Hindlimb muscle (tissue), 1 donor: ENCODE data around the gene PTPN9. TPM values are rescaled to one million over a fixed set of nuclear protein-coding genes. Genes with fewer than 3 reads are reported as not detected.
"Not testable (repeated sequence)": the region's sequence is repeated elsewhere in the genome, so short reads cannot be mapped to it uniquely, and the experiment has no call there.

Source experiments
- DNase-seq: peaks from one replicate; pipeline ENCODE4 v3.0.0-alpha.2; 2013
- polyA plus RNA-seq: library from polyadenylated mRNA; unstranded; fragments of 120-200 nt; gene quantifications from one replicate; pipeline ENCODE4 v1.2.1, GENCODE V29; 2013; ENCODE audit not compliant: insufficient read length

The PTPN9 gene
- polyA plus RNA-seq, 1 donor: 18.8 TPM

- DNase-seq: peak; percentile 50
Measured at GRCh38 chr15:75452865-75453702, 126.0 kb downstream of the PTPN9 start.

DNA sequence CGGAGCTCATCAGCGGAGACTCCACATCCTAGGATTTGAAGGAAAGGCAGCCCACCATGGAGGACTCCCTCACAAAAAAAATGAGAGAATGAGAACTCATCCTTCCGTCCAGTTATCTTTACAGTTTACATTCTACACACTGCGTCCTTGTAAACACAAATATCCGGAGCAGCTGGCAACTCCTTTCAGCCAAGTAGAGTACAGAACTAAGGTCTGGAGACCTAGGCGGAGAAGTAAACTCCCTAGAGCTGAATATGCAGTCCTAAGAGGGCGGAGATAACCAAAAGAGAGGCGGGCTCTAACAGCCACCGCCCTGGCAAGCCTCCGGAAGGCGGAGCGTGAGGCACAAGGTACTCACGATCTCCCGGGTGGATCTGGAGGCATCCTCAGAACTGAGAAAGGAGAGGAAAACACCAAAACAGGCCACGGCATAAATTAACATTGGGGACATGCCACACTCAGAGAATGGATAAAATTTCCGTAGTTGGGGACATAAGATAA lies 126.7 kb downstream of the PTPN9 start:
- DNase-seq: peak; percentile 87

- peak; percentile 99 for DNase-seq
Measured at GRCh38 chr15:75451674-75452363, 127.3 kb downstream of the PTPN9 start, which contains the start of gene SIN3A. Gene SIN3A (minus strand): TSS chr15:75451690. CDS start chr15:75430375, 21,315 bp downstream.

GRCh38 chr15:75451202-75451673 lies 127.9 kb downstream of the PTPN9 start:
- DNase-seq: no peak

DNA sequence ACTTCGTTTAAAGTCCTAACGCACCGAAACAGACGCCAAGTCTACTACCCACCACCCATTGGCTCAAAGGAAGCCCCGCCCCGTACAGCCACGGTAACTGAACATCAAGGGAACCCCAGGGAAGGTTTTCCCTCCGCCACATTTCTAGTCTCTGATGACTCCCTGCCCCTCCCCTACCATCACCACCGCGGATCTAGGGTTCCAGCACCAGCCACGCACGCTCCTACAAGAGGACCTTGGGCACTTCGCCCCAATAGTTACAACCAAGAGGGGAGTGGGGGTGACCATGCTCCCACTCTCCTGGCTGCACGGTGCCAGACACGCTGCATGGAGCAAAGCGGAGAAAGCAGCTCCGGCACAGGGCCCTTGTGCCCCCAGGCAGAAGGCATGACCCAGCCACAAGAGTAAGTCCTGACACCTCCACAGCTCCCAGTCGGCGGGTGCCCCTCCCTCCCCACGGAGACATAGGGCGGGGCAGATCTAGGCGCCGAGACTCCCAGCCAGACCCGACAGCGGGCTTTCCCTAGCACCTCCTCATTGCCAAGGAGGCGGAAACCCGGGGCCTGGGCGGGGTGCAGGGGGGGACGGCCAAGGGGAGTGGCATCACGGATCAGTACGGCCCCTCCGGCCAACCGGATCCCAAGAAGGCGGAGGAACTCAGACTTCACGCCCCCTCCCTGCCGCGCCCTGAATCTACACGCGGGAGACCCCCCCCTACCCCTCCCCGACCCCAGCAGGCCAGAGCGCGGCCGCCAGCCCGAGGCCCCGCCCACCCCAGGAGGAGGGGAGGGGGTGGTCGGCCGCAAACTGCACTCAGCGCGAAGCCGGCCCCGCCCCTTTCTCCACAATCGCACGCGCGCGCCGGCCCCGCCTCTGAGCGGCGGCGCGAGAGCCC lies 128.6 kb downstream of the PTPN9 start:
- DNase-seq: peak; percentile 97

- DNase-seq: no peak
Measured at GRCh38 chr15:75449585-75450306, 129.4 kb downstream of the PTPN9 start.

DNA sequence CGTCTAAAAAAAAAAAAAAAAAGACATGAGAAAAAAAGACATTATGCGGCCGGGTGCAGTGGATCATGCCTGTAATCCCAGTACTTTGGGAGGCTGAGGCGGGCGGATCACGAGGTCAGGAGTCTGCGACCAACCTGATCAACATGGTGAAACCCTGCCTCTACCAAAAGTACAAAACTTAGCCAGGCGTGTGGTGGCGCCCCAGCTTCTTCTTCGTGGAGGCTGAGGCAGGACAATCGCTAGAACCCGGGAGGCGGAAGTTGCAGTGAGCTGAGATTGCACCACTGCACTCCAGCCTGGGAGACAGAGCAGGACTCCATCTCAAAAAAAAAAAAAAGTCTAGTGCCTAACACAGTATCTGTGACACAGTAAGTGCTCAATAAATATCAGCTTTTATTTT lies 130.9 kb downstream of the PTPN9 start:
- DNase-seq: not testable (repeated sequence)

DNA sequence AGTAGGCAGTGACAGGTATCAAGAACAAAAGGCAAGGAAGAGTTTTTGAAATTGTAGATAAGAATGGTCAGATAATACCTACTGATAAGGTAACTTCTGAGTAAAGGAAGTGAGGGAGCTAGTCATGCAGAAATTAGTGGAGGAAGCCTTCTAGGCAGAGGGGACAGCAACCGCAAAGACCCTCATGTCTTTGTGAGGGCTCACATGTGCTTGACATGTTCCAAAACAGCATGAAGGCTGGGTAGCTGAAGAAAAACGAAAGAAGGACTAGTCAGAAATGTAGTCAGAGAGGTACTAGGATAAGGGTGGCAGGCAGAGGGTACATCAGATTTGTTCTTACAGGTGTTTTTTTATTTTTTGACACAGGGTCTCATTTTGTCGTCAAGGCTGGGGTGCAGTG lies 133.0 kb downstream of the PTPN9 start:
- DNase-seq: no peak

GRCh38 chr15:75445324-75445723 lies 133.8 kb downstream of the PTPN9 start:
- not testable (repeated sequence) for DNase-seq

DNA sequence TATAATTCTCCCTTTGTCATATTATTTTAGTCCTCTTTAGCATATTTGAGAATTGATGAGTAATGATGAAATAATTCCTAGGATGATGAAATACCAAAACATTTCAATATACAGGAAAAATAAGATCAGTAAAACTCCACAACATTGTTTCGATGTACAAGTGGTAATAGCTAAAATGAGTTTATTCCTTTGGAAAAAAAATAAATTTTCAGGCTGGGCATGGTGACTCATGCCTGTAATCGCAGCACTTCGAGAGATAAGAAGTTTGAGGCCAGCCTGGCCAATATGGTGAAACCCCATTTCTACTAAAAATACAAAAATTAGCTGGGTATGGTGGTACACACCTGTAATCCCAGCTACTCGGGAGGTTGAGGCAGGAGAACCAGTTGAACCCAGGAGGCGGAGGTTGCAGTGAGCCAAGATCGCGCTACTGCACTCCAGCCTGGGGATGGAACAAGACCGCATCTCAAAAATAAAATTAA lies 135.1 kb downstream of the PTPN9 start:
- DNase-seq: not testable (repeated sequence)

DNA sequence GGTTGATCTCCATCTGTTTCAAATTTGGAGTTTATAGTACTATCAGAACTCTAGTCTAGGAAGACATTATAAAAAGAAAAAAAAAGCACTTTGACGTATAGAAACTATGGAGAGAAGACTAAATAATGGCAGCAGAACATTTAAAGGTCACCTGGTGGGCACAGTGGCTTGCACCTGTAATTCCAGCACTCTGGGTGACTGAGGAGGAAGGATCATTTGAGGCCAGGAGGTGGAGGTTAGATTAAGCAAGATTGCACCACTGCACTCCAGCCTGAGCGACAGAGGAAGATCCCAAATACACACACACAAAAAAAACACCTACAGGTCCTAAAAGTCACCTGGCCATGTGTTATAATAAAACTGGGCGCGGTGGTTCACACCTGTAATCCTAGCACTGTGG lies 141.4 kb downstream of the PTPN9 start:
- no peak for DNase-seq

DNA sequence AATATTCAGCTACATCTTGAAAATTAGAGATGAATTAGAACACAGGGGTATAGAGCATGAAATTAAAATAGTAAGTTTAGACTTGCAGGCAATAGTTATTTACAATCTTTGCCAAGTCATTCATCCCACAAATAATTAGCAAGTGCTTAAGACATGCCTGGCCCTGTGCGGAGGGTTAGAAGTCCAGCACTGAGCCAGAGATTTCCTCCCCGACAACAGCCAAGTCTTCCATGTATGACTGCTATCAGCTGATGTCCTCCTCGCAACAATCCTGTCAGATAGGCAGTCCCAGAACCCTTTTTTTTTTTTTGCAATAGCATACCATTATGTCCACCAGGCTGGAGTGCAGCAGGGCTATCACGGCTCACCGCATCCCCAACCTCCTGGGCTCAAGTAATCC lies 142.2 kb downstream of the PTPN9 start:
- DNase-seq: no peak

DNA sequence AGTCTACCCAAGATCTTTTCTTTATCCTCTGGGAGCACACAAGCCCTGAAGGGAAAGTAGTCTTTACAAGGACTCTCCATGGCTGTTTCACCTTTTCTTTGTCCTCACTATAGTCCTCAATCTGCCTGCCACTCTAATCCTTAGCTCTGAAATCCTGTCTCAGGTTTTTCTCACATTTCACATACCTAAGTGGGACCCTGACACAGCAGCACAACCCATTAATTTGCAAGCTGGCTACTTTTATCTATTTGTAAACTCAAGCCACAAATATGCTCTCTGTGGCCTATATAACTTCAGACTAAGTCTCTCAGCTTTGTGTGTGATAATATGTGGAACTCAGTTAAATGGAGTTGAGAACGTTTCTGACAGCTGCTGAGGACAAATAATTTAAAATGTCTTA lies 147.4 kb downstream of the PTPN9 start:
- no peak for DNase-seq

GRCh38 chr15:75431270-75431669 lies 147.8 kb downstream of the PTPN9 start:
- DNase-seq: no peak

- DNase-seq: no peak
Measured at GRCh38 chr15:75430259-75430658, 148.9 kb downstream of the PTPN9 start.

- DNase-seq: no peak
Measured at GRCh38 chr15:75428152-75428551, 151.0 kb downstream of the PTPN9 start.

GRCh38 chr15:75425966-75426500 lies 153.1 kb downstream of the PTPN9 start:
- DNase-seq: no peak

- DNase-seq: no peak
Measured at GRCh38 chr15:75422554-75422953, 156.6 kb downstream of the PTPN9 start.

- DNase-seq: no peak
Measured at GRCh38 chr15:75420698-75421097, 158.4 kb downstream of the PTPN9 start.

DNA sequence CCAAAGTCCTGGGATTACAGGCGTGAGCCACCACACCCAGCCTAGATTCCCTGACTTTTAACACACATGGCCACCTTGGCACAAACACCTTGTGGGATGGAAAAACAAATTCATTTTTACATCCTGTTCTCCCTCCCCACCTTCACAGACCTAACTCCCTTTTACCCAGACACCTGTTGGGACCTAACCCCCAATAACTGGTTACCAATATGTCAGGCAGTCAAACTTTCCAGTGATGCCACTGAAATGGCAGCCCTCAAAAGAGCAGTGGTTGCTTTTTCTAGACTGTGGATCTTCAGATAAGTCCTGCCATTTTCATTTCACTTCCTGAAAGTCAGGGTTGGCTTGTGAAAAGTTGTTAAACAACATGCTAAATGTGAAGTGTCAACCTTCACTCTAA lies 162.5 kb downstream of the PTPN9 start:
- no peak for DNase-seq
